HepG2 (cell line): Measurements from ENCODE around the gene FRMD4B. TPM values are rescaled to one million over a fixed set of nuclear protein-coding genes. Genes with fewer than 3 reads are reported as not detected.

Source experiments
- ATAC-seq: fragments of 200-7000 bp; cut with Tn5 transposase; 3 replicates; pipeline ENCODE4 v1.9.1; 2020; ENCODE audit warnings: mild to moderate bottlenecking, moderate library complexity
- BruUV-seq: library from RNA; stranded (reverse); fragments of 400-500 nt; replicated peaks from 2 replicates; lab custom pipeline; 2021; lab: Mats Ljungman, UMichigan
- CTCF ChIA-PET: fragments of 300-600 bp; formaldehyde crosslinking; extraction: SDS; loops from one replicate; lab custom pipeline; 2021; ENCODE audit warnings: low total read pairs, inconsistent platforms, low intra/inter-chr PET ratio; lab: Yijun Ruan, JAX
- POLR2A ChIA-PET: fragments of 350-600 bp; sonication (Branson Sonifier 250); formaldehyde crosslinking; loops from one replicate; lab custom pipeline; 2020; ENCODE audit warnings: antibody characterized with exemption, inconsistent platforms; lab: Yijun Ruan, JAX
- DNase-seq: peaks from one replicate; pipeline ENCODE4 v3.0.0-alpha.2; 2015; ENCODE audit warnings: low spot score
- FAIRE-seq: peaks from 3 replicates; lab custom pipeline; 2011; peaks lifted over from hg19 to GRCh38; lab: Jason Lieb, UNC
- H2AFZ ChIP-seq: one replicate; pipeline ENCODE4 v1.6.1; 2011; ENCODE audit warnings: low read length, inconsistent platforms
- H3K27ac ChIP-seq: fragments of 300-600 bp; 3 replicates; pipeline ENCODE4 v1.8.0; 2011; ENCODE audit warnings: mixed run types, mild to moderate bottlenecking, mixed read lengths, low read length, inconsistent platforms; ENCODE audit not compliant: insufficient read depth; ENCODE audit errors: extremely low read length
- H3K27me3 ChIP-seq, 2 experiments: fragments of 200-600 bp in 1 of 2; 2 replicates in 1 of 2; 3 replicates in 1 of 2; pipeline versions ENCODE4 v1.6.0 to v1.8.0; 2011; ENCODE audit warnings: low read length in 2 of 2, mild to moderate bottlenecking in 2 of 2, moderate library complexity in 2 of 2, inconsistent platforms in 1 of 2; ENCODE audit not compliant: insufficient read depth in 2 of 2, control insufficient read depth in 1 of 2
- H3K36me3 ChIP-seq, 2 experiments: fragments of 200-600 bp in 1 of 2; replicated peaks in 1 of 2; 2 replicates in 1 of 2; 3 replicates in 1 of 2; pipeline versions ENCODE4 v1.5.1 to v1.8.0; 2011; ENCODE audit warnings: low read length in 2 of 2, inconsistent platforms in 1 of 2; ENCODE audit not compliant: insufficient read depth in 2 of 2, control insufficient read depth in 1 of 2
- H3K4me1 ChIP-seq: 2 replicates; pipeline ENCODE4 v1.5.1; 2012; ENCODE audit warnings: low read length, inconsistent platforms; ENCODE audit not compliant: insufficient read depth
- H3K4me2 ChIP-seq: 2 replicates; pipeline ENCODE4 v1.6.0; 2011; ENCODE audit warnings: low read depth, low read length, inconsistent platforms
- H3K4me3 ChIP-seq, 3 experiments: fragments of 200-600 bp in 1 of 3; sonication (generic), shearing (Covaris generic) in 1 of 3; replicated peaks in 1 of 3; 2 replicates each; pipeline ENCODE4 v1.5.1; 2011 to 2016; ENCODE audit warnings: low read length in 3 of 3, inconsistent platforms in 2 of 3, low read depth in 2 of 3, mild to moderate bottlenecking in 2 of 3, control low read depth in 1 of 3, mixed read lengths in 1 of 3; ENCODE audit not compliant: insufficient read depth in 1 of 3
- H3K79me2 ChIP-seq: one replicate; pipeline ENCODE4 v1.6.1; 2011; ENCODE audit warnings: low read length, inconsistent platforms; ENCODE audit not compliant: insufficient read depth
- H3K9ac ChIP-seq: 2 replicates; pipeline ENCODE4 v1.6.0; 2011; ENCODE audit warnings: mild to moderate bottlenecking, low read depth, low read length, inconsistent platforms; ENCODE audit not compliant: insufficient read depth
- H3K9me3 ChIP-seq: 2 replicates; pipeline ENCODE4 v1.5.1; 2012; ENCODE audit warnings: mild to moderate bottlenecking, low read length
- H4K20me1 ChIP-seq: 2 replicates; pipeline ENCODE4 v1.6.0; 2011; ENCODE audit warnings: inconsistent platforms, mild to moderate bottlenecking, low read length, moderate library complexity; ENCODE audit not compliant: insufficient read depth
- AKNA ChIP-seq: sonication (generic); formaldehyde crosslinking; IDR thresholded peaks from 2 replicates; pipeline ENCODE4 v1.4.0; 2020; ENCODE audit warnings: missing genetic modification reagents, borderline replicate concordance
- PREB ChIP-seq: sonication (generic); formaldehyde crosslinking; IDR thresholded peaks from 2 replicates; pipeline ENCODE4 v1.4.0; 2020; ENCODE audit warnings: missing genetic modification reagents
- SCMH1 ChIP-seq: sonication (generic); formaldehyde crosslinking; IDR thresholded peaks from 2 replicates; pipeline ENCODE4 v1.9.0; 2021; ENCODE audit warnings: missing genetic modification reagents, mild to moderate bottlenecking, borderline replicate concordance
- ZBTB49 ChIP-seq: sonication (generic); formaldehyde crosslinking; IDR thresholded peaks from 2 replicates; pipeline ENCODE4 v1.4.0; 2020; ENCODE audit warnings: missing genetic modification reagents, borderline replicate concordance
- ZNF136 ChIP-seq: sonication (generic); formaldehyde crosslinking; IDR thresholded peaks from 2 replicates; pipeline ENCODE4 v1.8.1; 2022; ENCODE audit warnings: low read depth, mild to moderate bottlenecking, moderate library complexity, missing genetic modification reagents
- ZNF20 ChIP-seq: sonication (generic); formaldehyde crosslinking; IDR thresholded peaks from 2 replicates; pipeline ENCODE4 v1.4.0; 2020; ENCODE audit warnings: mild to moderate bottlenecking, moderate library complexity, missing genetic modification reagents
- ZSCAN5A ChIP-seq: sonication (generic); formaldehyde crosslinking; IDR thresholded peaks from 2 replicates; pipeline ENCODE4 v1.8.0; 2022; ENCODE audit warnings: mild to moderate bottlenecking, missing genetic modification reagents, borderline replicate concordance
- WGBS: methylation state at CpG from one replicate; pipeline ENCODE4 v1.1.6; 2017; ENCODE audit warnings: low lambda C conversion rate; 5-methylcytosine and 5-hydroxymethylcytosine counted together
- in situ Hi-C: cut with HindIII; loops from 2 replicates; pipeline ENCODE4 v1.10.0; 2017; ENCODE audit warnings: low pct_unique_long_range_greater_than_20kb; ENCODE audit not compliant: extremely low pct_ligation_motif_present
- intact Hi-C: fragments of 100-400 bp; cut with micrococcal nuclease; formaldehyde crosslinking; loops from one replicate; pipeline ENCODE4 v1.10.0; 2022; ENCODE audit not compliant: unreplicated experiment
- polyA plus RNA-seq, 8 experiments: library from polyadenylated mRNA; depleted of rRNA in 3 of 8; stranded (reverse) in 7 of 8; unstranded in 1 of 8; fragments of >200 nt; fragmentation: Illumina TruSeq in 4 of 8; extraction: Trizol in 4 of 8; gene quantifications; 2 replicates each; pipeline versions ENCODE4 v1.2.1 to v1.2.3, GENCODE V29; 2011 to 2016; ENCODE audit warnings: low read depth in 4 of 8, missing spikeins in 1 of 8, mixed read lengths in 1 of 8; ENCODE audit not compliant: insufficient read depth in 1 of 8
- total RNA-seq, 5 experiments: library from RNA; depleted of rRNA; stranded (reverse); fragments of >200 nt; fragmentation: Illumina TruSeq; extraction: Trizol; gene quantifications; 2 replicates each; pipeline ENCODE4 v1.2.3, GENCODE V29; 2016; ENCODE audit warnings: low read depth in 1 of 5

Gene FRMD4B
- total and polyA plus RNA-seq, 2 of the 13 experiments (the other 11 are each of a cell fraction or from before 2014, with no cell fraction given) = 3.0 to 3.3 TPM

- Histone ChIP-seq H3K4me1 (no peaks in the 10 kb centered on the region), H3K9ac (no peak overlapping the region), H3K27me3 (no peaks in the 10 kb centered on the region), H3K27ac (no peak overlapping the region), H3K79me2 (no peaks in the 10 kb centered on the region), H4K20me1 (no peaks in the 10 kb centered on the region; the same call in 1 of the 2 replicates), H3K4me2 (no peak overlapping the region), H2AFZ (no peak overlapping the region), H3K36me3 (no peaks in the 10 kb centered on the region), H3K4me3 (no peak overlapping the region), H3K9me3 (no peaks in the 10 kb centered on the region)
- no peak for FAIRE-seq
- no peak for DNase-seq
- in situ Hi-C loops = loop anchor here (25.0 kb wide), 1 partner anchor 259 kb away; no protein-coding TSS in a partner anchor
- TF ChIP-seq SCMH1 (CRISPR knock-in tag) (no peak), AKNA (no peak), ZNF136 (no peak), PREB (CRISPR knock-in tag) (no peak), ZNF20 (CRISPR knock-in tag) (no peak), ZSCAN5A (no peak), ZBTB49 (CRISPR knock-in tag) (no peak)
- POLR2A ChIA-PET = no interaction called here
- BruUV-seq = no TSS peak
- ATAC-seq = no peak
- 35% methylated on average over 3 of the region's 5 CpGs for WGBS
- intact Hi-C loops = no loop called here
- CTCF ChIA-PET = no interaction called here
Measured at GRCh38 chr3:69420781-69421520, 35.1 kb upstream of the FRMD4B start.
